Stomach (tissue), 4 donors: ENCODE measurements around the gene GPC6.

Source experiments
- CTCF ChIP-seq, 7 experiments: fragments of 450-650 bp in 4 of 7; fragments of 200-600 bp in 3 of 7; sonication (generic) in 3 of 7; IDR thresholded peaks; one replicate each; pipeline ENCODE4 v1.5.1; 2016 to 2019; ENCODE audit warnings: antibody characterized with exemption in 7 of 7, control low read depth in 2 of 7, mild to moderate bottlenecking in 1 of 7
- EP300 ChIP-seq: sonication (generic); formaldehyde crosslinking; IDR thresholded peaks from one replicate; pipeline ENCODE4 v1.6.1; 2017; ENCODE audit warnings: antibody characterized with exemption
- POLR2A ChIP-seq, 4 donors: fragments of 450-650 bp; IDR thresholded peaks; one replicate each; pipeline ENCODE4 v1.6.1; 2016; ENCODE audit warnings: antibody characterized with exemption in 4 of 4, control low read depth in 2 of 4, mild to moderate bottlenecking in 1 of 4, moderate library complexity in 1 of 4
- POLR2AphosphoS5 ChIP-seq, 3 donors: sonication (generic); formaldehyde crosslinking; IDR thresholded peaks; one replicate each; pipeline ENCODE4 v1.6.1; 2016; ENCODE audit warnings: antibody characterized with exemption in 3 of 3

DNA sequence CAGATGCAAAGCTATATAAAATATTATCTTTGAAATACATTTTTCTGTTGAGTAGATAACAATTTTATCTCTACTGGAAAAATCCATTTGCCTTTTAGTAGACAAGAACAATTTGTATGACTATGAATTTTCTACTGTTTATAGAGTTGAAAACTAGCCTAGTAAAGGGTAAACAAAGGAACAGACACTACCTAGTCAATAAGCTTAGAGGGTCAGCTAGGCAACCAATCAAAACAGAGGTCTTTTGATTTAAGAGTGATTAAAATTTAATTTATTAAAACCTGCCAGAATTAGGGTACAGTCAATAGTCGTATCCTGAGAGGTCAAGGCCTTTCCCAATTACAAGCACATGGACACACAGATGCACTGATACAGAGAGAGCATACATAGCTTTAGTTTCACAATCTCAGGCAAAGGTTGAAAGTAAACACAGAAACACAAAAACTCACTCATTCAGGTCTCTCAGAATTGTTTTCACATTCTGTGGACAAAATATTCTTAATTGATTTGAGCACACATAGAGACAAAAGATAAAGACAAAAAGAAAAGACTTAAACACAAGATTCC lies 24.5 kb upstream of the GPC6 start:
- no peak for TF ChIP-seq POLR2A (IDR thresholded peaks at IDR 0.05)
- no peak for TF ChIP-seq CTCF (IDR thresholded peaks at IDR 0.05)
- no peak for TF ChIP-seq EP300
- TF ChIP-seq POLR2AphosphoS5 (IDR thresholded peaks at IDR 0.05): no peak
